ENCODE measurements around the gene CLDN4. TPM values are rescaled to one million over a fixed set of nuclear protein-coding genes. Genes with fewer than 3 reads are reported as not detected.

CLDN4 gene
- total and polyA plus RNA-seq, 8 donors = 2.4 to 523 (median 18.9) TPM; not detected in 1

- TF ChIP-seq POLR2AphosphoS5 (IDR thresholded peaks at IDR 0.05) (no peak), POLR2A (IDR thresholded peaks at IDR 0.05) (no peak), EP300 (IDR thresholded peaks at IDR 0.05) (no peak)
- TF ChIP-seq, protein P1, sequence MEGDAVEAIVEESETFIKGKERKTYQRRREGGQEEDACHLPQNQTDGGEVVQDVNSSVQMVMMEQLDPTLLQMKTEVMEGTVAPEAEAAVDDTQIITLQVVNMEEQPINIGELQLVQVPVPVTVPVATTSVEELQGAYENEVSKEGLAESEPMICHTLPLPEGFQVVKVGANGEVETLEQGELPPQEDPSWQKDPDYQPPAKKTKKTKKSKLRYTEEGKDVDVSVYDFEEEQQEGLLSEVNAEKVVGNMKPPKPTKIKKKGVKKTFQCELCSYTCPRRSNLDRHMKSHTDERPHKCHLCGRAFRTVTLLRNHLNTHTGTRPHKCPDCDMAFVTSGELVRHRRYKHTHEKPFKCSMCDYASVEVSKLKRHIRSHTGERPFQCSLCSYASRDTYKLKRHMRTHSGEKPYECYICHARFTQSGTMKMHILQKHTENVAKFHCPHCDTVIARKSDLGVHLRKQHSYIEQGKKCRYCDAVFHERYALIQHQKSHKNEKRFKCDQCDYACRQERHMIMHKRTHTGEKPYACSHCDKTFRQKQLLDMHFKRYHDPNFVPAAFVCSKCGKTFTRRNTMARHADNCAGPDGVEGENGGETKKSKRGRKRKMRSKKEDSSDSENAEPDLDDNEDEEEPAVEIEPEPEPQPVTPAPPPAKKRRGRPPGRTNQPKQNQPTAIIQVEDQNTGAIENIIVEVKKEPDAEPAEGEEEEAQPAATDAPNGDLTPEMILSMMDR (IDR thresholded peaks at IDR 0.05) = no peak
- WGBS, 5 donors = 40 to 69% (median 65%) methylated on average over 1 to 20 of the region's 20 CpGs
- intact Hi-C loops (cut with DNase I; ENCODE audit: low total_unique reads) = no loop called here
Measured at GRCh38 chr7:73871163-73872011, 40.6 kb downstream of the CLDN4 start.

DNA sequence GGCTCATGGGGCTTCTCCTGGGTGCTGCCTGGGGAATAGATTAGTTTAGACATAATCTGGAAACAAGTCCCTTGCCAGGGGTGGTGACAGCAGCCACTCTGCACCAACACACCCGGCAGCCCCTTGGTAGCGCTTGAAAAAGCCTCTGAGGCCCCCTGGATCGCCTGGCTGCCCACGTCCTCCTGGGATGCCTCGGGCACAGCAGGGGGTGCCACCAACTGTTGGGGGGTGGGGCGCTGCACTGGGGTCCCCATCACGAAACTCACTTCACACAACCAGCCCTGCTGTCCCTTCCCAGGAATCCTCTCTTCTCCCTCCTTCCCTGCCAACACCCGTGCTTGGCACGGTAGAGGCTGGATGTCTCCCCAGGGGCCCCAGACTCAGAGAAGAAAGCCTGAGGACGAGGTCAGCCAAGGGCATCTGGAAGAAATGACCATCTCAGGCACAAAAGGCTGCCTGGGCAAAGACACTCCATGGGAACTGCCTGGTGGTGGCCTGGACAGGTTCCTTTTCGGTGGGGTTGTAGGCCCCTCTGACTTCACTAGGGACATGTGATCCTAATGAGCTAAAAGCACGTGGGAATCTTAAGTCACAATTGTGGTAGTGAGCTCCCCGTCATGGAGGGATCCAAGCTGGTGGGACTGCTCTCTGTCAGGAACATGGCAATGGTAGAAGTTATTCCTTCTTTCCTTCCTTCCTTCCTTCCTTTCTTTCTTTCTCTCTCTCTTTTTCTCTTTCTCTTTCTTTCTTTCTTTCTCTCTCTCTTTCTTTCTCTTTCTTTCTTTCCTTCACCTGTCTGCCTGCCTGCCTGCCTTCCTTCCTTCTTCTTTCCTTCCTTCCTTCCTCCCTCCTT lies 41.5 kb downstream of the CLDN4 start:
- no peaks in the 10 kb centered on the region for H3K27me3 ChIP-seq
- H3K27ac ChIP-seq = no peak overlapping the region
- no peaks in the 10 kb centered on the region for H3K9me3 ChIP-seq
- no peak overlapping the region for H3K4me3 ChIP-seq
- no peak for DNase-seq
- no peaks in the 10 kb centered on the region for H3K36me3 ChIP-seq
- intact Hi-C loops (cut with DNase I; ENCODE audit: low total_unique reads) = no loop called here
- TF ChIP-seq POLR2A (IDR thresholded peaks at IDR 0.05) (no peak), EP300 (IDR thresholded peaks at IDR 0.05) (no peak), POLR2AphosphoS5 (IDR thresholded peaks at IDR 0.05) (no peak)
- TF ChIP-seq, protein P1 (IDR thresholded peaks at IDR 0.05) = no peak
- peaks cover 17 to 39% (median 26%) of the 10 kb centered on the region in 4 donors for H3K4me1 ChIP-seq
- 78 to 86% (median 83%) methylated on average over 13 of the region's 13 CpGs for WGBS, 5 donors

More at GRCh38 chr7:73871163-73872011, 40.6 kb downstream of the CLDN4 start:
- no peak overlapping the region for H3K4me3 ChIP-seq
- H3K4me1 ChIP-seq = peaks cover 17 to 39% (median 26%) of the 10 kb centered on the region in 4 donors
- no peak overlapping the region for H3K27ac ChIP-seq
- no peaks in the 10 kb centered on the region for H3K9me3 ChIP-seq
- no peaks in the 10 kb centered on the region for H3K27me3 ChIP-seq
- H3K36me3 ChIP-seq = no peaks in the 10 kb centered on the region
- DNase-seq = peak in 1 of 2 donors; percentile 59

DNA sequence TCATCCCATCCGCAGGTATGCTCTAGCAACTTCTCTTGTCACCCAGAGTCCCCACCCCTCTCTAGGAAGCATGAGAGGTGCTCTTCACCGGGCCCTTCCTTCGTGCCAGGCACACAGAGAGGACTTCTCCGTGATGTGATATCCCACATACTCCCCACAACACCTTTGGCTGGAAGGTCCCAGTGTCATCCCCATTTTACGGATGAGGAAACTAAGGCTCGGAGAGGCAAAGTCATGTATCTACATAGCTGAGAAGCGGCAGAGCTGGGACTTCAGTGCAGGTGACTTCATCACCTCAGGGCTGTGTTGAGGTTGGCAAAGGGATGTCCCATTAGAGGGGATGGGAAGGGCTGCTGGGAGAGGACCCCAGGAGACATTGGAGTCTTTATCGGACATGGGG lies 45.6 kb downstream of the CLDN4 start:
- Histone ChIP-seq H3K9me3 (no peaks in the 10 kb centered on the region), H3K27me3 (peaks cover 0 to 15% (median 0%) of the 10 kb centered on the region in 3 donors), H3K4me1 (peaks cover 16 to 31% (median 29%) of the 10 kb centered on the region in 4 donors), H3K27ac (no peak overlapping the region), H3K4me3 (no peak overlapping the region), H3K36me3 (no peaks in the 10 kb centered on the region)
- 91 to 97% (median 95%) methylated on average over 7 to 8 of the region's 8 CpGs for WGBS, 5 donors
- intact Hi-C loops (cut with DNase I; ENCODE audit: low total_unique reads) = no loop called here
- DNase-seq = no peak
- TF ChIP-seq POLR2AphosphoS5 (IDR thresholded peaks at IDR 0.05) = no peak
- TF ChIP-seq POLR2A (IDR thresholded peaks at IDR 0.05) = no peak
- TF ChIP-seq EP300 (IDR thresholded peaks at IDR 0.05) = no peak
- TF ChIP-seq, protein P1 (IDR thresholded peaks at IDR 0.05) = no peak

DNA sequence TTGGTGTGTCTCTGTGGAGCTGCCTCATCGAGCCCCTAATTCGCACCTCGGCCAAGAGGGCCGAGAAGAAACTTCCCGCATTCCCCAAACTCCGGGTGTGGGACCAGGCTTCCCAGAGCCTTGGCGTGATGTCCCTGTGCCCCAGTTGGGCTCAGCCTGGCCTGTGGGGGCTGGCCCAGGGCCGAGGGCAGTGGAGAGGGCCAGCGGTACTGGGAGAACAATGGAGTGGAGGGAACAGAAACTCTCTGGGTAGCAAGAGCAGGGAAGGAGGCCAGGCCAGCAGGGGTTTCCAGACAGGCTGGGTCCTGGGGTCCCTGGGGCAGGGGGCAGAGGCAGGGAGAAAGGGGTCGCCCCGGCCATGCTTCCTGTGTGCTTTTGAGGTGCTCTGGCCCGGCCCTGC lies 46.2 kb downstream of the CLDN4 start:
- Histone ChIP-seq H3K4me3 (no peak overlapping the region), H3K27me3 (peaks cover 0 to 15% (median 0%) of the 10 kb centered on the region in 3 donors), H3K27ac (no peak overlapping the region), H3K36me3 (no peaks in the 10 kb centered on the region), H3K9me3 (no peaks in the 10 kb centered on the region), H3K4me1 (peaks cover 20 to 32% (median 31%) of the 10 kb centered on the region in 4 donors)
- WGBS, 5 donors = 78 to 86% (median 83%) methylated on average over 12 of the region's 12 CpGs
- DNase-seq = no peak
- TF ChIP-seq POLR2A (IDR thresholded peaks at IDR 0.05) (no peak), POLR2AphosphoS5 (IDR thresholded peaks at IDR 0.05) (no peak), EP300 (IDR thresholded peaks at IDR 0.05) (no peak)
- TF ChIP-seq, protein P1 (IDR thresholded peaks at IDR 0.05) = no peak
- intact Hi-C loops (cut with DNase I; ENCODE audit: low total_unique reads) = no loop called here

All from stomach (tissue), 9 donors.